ENCODE measurements around the gene PRKAR2A. TPM values are rescaled to one million over a fixed set of nuclear protein-coding genes. Genes with fewer than 3 reads are reported as not detected.

Gene PRKAR2A
- polyA plus RNA-seq, 1 experiment: 9.0 TPM

GRCh38 chr3:48789665-48790064 is 58.0 kb downstream of the PRKAR2A start:
- CTCF ChIA-PET: no interaction called here
- Histone ChIP-seq H3K4me3 (ENCODE audit: low read depth, low read length) (no peak overlapping the region), H3K36me3 (ENCODE audit: control insufficient read depth, insufficient read depth, low read length) (peaks cover 2% of the 10 kb centered on the region), H3K27me3 (ENCODE audit: control insufficient read depth, insufficient read depth, low read length) (no peaks in the 10 kb centered on the region)
- no peak for TF ChIP-seq CTCF (IDR thresholded peaks at IDR 0.05; ENCODE audit: insufficient read depth, low read depth, low read length)
- DNase-seq (ENCODE audit: low read depth): no peak
- POLR2A ChIA-PET: no interaction called here

- CTCF ChIA-PET: interaction anchor here (1.0 kb wide), 1 partner anchor 24 kb away, joined by 4 read pairs; no protein-coding TSS in a partner anchor
- Histone ChIP-seq H3K4me3 (ENCODE audit: low read depth, low read length) (no peak overlapping the region), H3K36me3 (ENCODE audit: control insufficient read depth, insufficient read depth, low read length) (peaks cover 3% of the 10 kb centered on the region), H3K27me3 (ENCODE audit: control insufficient read depth, insufficient read depth, low read length) (no peaks in the 10 kb centered on the region)
- POLR2A ChIA-PET: no interaction called here
- DNase-seq (ENCODE audit: low read depth): no peak
- no peak for TF ChIP-seq CTCF (IDR thresholded peaks at IDR 0.05; ENCODE audit: insufficient read depth, low read depth, low read length)
These were observed 59.0 kb downstream of the PRKAR2A start for GRCh38 chr3:48788544-48789162.

- CTCF ChIA-PET: interaction anchor here (0.6 to 1.6 kb wide), 2 partner anchors 12 to 47 kb away, joined by 3 to 5 read pairs; no protein-coding TSS in a partner anchor
- TF ChIP-seq CTCF (IDR thresholded peaks at IDR 0.05; ENCODE audit: insufficient read depth, low read depth, low read length): no peak
- POLR2A ChIA-PET: no interaction called here
- no peak for DNase-seq (ENCODE audit: low read depth)
- Histone ChIP-seq H3K36me3 (ENCODE audit: control insufficient read depth, insufficient read depth, low read length) (peaks cover 5% of the 10 kb centered on the region), H3K4me3 (ENCODE audit: low read depth, low read length) (no peak overlapping the region), H3K27me3 (ENCODE audit: control insufficient read depth, insufficient read depth, low read length) (no peaks in the 10 kb centered on the region)
These were observed 63.1 kb downstream of the PRKAR2A start for GRCh38 chr3:48784426-48785120.

GRCh38 chr3:48783304-48783703 is 64.4 kb downstream of the PRKAR2A start:
- CTCF ChIA-PET: interaction anchor here (1.6 kb wide), 2 partner anchors 9 to 13 kb away, joined by 3 to 5 read pairs; no protein-coding TSS in a partner anchor
- POLR2A ChIA-PET: no interaction called here
- no peak for DNase-seq (ENCODE audit: low read depth)

More at GRCh38 chr3:48783304-48783703, 64.4 kb downstream of the PRKAR2A start:
- no peak for TF ChIP-seq CTCF (IDR thresholded peaks at IDR 0.05; ENCODE audit: insufficient read depth, low read depth, low read length)
- no peaks in the 10 kb centered on the region for H3K27me3 ChIP-seq (ENCODE audit: control insufficient read depth, insufficient read depth, low read length)
- no peak overlapping the region for H3K4me3 ChIP-seq (ENCODE audit: low read depth, low read length)
- peaks cover 4% of the 10 kb centered on the region for H3K36me3 ChIP-seq (ENCODE audit: control insufficient read depth, insufficient read depth, low read length)

All from BJ (cell line).